HG03139 (cell line): ENCODE results near the gene ARID5A.
"Not testable (repeated sequence)": the region's sequence is repeated elsewhere in the genome, so short reads cannot be mapped to it uniquely, and the experiment has no call there.

Source experiments
- ATAC-seq: cut with Tn5 transposase; IDR thresholded peaks from one replicate; pipeline ENCODE4 v1.9.1; 2021; ENCODE audit not compliant: unreplicated experiment

Gene ARID5A, protein sequence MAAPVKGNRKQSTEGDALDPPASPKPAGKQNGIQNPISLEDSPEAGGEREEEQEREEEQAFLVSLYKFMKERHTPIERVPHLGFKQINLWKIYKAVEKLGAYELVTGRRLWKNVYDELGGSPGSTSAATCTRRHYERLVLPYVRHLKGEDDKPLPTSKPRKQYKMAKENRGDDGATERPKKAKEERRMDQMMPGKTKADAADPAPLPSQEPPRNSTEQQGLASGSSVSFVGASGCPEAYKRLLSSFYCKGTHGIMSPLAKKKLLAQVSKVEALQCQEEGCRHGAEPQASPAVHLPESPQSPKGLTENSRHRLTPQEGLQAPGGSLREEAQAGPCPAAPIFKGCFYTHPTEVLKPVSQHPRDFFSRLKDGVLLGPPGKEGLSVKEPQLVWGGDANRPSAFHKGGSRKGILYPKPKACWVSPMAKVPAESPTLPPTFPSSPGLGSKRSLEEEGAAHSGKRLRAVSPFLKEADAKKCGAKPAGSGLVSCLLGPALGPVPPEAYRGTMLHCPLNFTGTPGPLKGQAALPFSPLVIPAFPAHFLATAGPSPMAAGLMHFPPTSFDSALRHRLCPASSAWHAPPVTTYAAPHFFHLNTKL

DNA sequence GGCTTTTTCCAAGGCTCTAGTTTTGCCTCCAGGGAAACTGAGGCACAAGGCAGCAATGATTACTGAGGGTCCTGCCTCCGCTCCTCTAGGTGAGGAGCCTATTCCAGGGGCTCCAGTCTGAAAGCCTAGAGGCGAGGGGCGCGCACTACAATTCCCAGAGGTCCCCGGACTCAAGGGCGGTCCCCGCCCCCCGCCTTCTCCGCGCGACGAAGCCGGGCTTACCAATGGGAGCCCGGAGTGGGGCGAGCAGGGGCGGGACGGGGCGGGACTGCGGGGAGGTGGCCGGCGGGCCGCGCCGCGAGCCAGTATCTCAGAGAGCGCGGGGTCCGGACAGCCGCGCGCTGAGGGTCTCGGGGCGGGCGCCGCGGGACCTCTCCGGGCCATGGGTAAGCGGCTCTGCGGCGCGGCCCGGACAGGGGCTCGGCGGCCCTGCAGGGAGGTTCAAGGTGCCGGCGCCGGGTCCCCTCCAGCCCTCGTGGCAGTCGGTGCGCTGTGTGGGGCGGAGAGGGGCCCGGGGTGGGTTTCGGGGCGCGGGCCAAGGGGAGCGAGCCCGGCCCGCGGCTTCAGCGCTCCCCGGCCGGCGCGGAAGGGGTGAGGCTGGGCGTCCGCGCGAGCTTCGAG lies at the start of gene ARID5A:
Gene ARID5A (plus strand): TSS at position 308 of the 621 bp plus-strand sequence. CDS start 75 bp downstream, at position 383.
- ATAC-seq: peak; percentile 45

DNA sequence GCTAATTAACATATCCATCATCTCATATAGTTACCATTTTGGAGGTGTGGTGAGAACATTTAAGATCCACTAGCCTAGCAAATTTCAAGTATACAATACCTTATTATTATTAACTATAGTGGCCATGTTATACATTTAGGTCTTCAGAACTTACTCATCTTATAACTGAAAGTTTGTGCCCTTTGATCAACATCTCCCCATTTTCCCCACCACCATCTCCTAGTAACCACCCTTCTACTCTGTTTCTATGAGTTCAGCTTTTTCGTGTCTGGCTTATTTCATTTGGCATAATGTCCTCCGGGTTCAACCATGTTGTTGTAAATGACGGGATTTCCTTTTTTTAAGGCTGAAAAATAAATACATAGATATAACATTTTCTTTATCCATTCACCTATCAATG lies 47.3 kb upstream of the ARID5A start:
- no peak for ATAC-seq

DNA sequence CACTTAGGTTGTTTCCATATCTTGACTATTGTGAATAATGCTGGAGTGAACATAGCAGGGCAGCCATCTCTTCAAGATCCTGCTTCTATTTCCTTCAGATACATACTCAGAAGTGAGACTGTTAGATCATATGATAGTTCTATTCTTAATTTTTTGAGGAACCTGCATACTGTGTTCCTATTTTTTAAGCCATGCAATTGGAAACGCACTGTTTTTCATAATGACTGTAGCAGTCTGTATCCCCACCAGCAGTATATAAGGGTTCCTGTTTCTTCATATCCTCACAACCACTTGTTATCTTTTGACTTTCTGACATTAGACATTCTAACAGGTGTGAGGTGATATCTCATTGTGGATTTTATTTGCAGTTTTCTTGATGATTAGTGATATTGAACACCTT lies 46.9 kb upstream of the ARID5A start:
- no peak for ATAC-seq

DNA sequence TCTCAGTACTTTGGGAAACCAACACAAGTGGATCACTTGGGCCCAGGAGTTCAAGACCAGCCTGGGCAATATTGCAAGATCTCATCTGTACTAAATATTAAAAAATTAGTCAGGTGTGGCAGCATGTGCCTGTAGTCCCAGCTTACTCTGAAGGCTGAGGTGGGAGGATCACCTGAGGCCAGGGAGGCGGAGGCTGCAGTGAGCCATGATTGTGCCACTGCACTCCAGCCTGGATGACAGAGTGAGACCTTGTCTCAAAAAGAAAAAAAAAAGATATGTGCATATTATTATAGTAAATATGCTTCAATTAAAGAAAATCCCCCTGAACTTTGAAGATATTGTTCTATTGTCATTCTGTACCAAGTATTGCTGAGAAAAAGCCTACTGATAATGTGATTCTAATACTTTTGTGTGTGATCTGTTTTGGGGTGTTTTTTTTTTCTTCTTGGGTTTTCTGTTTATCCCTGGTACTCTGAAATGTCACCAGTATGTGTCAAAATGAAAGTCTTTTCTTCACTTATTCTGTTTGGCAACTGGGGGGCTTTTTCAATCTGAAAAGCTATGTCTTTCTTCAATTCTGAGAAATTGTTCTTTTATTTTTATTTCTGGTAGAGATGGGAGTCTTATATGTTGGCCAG lies 44.6 kb upstream of the ARID5A start:
- ATAC-seq: no peak

DNA sequence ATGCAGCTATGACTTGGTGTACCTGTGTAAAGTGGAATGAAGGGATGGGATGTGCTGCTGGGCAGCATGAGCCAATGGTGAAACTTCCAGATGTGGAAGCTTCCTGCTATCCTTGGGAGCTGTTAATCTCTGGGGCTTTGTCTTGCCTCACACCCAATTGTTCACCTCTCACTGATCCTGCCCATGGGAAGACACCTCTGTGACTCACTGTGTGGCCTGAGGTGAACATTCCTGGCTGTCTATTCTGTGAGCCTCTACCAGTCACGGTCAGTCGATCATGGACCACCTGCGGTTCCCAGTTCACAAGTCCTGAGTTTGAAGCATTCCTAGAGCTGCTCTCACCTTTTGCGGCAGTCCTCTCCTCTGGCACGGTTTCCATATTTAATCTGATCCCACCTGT lies 43.5 kb upstream of the ARID5A start:
- no peak for ATAC-seq

DNA sequence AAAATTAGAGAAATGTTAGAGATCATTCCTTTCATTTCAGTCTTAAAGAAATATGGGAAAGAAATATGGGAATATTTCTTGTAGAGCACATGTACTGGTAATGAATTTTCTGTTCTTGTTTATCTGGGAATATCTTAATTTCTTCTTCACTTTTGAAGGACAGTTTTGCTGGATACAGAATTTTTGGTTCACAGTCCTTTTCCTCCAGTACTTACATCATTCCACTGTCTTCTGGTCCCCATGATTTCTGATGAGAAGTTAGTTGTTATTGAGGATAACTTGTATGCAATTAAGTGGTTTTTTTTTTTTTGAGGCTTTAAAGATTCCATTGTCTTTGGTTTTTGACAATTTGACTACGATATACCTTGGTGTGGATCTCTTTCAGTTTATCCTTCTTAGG lies 42.4 kb upstream of the ARID5A start:
- ATAC-seq: no peak

DNA sequence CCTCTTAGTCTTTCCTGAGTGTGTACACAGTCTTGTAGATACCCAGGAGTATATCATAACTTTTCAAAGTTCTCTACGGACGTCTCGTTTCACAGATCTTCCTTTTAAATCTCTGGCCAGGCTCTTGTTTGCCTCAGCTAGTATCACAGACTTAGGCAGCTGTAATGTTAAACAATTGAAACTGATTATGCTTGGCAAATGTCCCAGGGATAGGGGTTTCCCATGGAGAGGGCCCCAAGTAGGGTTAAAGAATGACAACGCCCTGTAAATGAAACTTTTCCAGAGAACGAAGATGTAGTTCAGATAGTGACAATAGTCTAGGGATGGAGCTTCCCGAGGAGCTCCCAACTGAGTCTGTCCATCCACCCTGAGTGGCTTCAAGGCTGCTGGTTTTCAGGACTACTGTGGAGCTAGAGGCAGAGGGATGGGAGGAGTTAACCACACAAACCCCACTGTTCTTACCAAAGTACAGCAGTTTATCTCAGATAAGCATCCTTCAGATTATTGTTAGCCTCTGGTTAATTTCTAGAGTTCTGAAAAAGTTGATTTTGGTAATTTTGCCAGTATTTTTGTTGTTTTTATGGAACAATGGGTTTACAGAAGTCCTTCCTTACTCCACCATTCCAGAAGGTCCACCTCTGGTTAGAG lies 40.4 kb upstream of the ARID5A start:
- ATAC-seq: no peak

DNA sequence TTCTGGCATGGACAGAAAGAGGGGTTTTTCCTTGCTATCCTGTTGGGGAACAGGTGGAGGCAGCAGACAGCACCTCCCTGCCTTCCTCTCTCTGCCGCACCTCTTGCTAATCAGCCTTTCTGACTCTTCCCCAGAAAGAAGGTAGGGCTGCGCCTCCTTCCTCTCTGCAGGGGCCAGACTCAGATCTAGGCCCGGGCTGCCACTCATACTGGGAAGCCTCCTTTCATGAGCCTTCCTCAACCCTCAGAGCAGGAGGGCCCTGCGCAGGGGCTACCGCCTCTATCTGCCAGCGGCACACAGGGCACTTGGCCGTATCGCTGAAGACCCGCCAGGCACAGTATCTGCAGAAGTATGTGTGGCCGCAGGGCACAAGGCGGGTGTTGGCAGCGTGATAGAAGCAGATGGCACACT lies 38.5 kb upstream of the ARID5A start:
- no peak for ATAC-seq

DNA sequence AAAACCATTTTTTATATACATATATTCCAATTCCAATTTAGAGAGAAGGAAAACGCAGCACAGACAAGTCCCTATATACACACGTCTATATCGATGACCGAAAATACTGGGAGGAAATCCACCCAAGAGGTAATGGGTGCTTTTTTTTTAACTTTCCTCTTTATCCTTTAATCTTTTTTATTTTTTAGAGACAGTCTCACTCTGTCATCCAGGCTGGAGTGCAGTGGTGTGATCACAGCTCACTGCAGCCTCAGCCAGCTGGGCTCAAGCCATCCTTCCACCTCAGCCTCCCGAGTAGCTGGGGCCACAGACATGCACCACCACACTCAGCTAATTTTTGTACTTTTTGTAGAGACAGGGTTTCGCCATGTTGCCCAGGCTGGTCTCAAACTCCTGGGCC lies 37.9 kb upstream of the ARID5A start:
- ATAC-seq: not testable (repeated sequence)

DNA sequence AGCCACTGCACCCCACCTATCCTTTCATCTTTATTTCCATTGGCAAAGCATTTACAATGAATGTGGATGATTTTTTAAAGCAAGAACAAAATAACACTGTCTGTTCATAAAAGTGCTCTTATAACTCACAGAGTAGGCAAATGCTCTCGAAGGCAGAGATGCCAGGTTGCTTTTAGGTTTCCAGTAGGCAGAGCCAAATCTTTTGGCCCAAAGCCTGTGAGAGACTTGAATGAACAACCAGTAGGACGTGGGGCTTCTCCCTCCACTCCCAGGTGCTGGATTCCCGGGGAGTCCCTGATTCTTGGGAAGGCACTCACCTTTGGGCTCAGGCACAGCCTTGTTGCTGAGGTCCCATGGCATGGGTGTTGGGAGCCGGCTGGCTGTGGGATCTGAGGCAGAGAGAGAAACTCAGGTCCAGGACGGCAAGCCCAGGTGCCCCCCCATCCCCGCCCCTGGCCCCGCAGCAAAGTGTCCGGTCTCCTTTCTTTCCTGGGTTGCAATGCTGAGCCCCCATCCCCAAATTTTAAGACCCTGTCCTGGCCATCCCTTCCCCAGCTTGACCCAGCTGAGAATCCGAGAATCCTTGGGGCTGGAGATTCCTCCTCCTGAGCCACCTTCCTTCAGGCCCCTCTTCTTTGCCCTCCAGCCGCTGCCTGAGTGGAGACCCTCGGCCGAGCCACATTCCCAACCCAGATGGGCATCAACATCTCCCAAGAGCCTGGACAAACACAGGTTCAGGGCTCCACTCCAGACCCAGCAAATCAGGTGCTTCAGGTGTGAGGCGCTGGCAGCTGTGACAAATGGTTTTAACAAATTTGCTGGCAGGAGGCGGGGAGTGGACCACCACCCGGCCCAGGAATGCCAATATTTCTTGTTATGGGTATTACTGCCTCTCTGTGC lies 37.2 kb upstream of the ARID5A start:
- no peak for ATAC-seq

DNA sequence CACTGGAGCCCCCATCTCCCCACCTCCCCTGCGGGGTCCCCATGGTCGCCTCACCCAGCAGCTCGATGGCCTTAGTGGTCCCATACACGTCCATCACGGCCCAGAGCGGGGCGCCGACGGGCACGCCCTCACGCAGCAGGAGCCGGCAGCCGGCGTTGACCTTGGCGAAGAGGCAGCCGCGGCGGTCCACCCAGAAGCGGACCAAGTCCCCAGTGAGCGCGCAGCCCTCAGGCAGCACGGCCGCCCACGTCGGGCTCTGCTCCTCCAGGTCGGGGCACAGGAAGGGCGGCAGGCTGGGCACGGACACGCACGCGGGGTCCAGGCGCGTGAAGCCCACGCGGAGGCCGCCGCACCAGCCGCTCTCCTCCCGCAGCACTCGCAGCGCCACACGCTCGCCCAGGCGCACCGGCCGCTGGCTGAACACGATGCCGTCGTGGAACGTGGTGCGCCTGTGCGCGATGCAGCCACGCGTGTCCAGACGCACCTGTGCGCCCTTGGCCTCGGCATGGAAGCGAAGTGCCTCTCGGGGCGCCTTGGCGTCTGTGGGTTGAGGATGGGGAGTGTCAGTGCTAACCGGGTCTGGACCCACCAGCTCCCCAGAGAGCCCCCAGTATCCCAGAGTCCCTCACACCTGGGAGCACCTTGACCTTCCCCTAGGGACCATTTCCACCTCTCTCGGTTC lies 36.0 kb upstream of the ARID5A start:
- no peak for ATAC-seq

DNA sequence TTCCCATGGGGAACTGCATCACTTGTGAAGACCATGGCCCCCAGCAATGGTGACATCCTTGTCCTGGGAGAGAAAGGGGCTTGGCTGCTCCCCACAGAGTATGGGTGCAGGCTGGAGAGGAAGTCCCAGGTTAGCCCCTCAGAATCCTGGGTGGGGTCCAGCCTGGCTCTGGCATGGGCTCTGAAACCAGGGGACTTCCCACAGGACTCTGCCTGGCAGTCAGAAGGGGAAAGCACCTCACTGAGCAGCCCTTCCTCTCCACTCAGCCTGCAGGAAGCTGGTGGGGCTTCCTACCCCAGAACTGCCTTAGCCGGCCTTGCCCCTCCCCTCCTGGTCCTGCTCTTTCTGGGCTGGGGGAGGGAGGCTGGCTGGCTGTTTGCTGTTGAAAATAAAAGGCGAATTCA lies 35.1 kb upstream of the ARID5A start:
- ATAC-seq: peak; percentile 42

DNA sequence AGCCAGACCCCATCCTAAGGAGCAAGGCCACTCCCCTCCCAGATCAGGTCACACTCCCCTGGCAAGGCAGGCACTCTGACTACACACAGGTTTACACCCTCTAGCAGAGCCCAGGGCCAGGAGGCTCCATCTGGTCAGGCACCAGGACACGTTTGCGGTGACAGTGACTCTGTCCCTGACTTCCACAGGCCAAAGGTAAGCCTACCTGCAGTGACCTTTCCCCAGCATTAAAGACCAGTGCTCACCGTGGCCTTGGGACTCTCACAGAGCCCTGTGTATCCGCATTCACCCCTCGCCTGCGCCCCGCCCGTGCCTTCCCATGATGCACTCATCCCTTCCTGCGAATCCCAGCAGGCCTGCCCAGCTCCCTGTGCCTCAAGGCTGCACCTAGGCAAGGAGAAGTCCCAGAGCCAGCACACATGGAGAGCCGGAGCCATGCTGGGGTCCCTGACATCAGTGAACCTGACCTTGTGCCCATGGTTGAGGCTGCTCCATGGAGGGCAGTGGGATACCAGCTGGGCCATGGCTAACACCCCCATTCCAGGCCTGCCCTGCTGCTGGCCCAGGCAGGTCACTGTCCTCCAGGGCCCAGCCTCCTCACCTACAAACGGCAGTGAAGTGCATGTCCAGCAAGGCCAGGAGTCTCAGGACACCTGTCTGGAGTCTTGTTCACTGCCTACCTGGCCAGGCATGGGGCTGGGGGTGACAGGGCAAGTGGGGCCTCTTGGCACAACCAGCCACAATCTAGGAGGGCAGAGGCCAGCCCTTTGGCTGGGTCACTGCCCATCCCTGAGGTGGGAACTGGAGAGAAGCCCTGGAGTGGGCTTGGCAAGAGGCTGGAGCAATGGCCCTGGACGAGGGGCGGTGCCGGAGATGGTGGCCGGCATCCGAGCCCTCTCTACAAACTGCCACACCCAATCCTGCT lies 34.4 kb upstream of the ARID5A start:
- no peak for ATAC-seq

DNA sequence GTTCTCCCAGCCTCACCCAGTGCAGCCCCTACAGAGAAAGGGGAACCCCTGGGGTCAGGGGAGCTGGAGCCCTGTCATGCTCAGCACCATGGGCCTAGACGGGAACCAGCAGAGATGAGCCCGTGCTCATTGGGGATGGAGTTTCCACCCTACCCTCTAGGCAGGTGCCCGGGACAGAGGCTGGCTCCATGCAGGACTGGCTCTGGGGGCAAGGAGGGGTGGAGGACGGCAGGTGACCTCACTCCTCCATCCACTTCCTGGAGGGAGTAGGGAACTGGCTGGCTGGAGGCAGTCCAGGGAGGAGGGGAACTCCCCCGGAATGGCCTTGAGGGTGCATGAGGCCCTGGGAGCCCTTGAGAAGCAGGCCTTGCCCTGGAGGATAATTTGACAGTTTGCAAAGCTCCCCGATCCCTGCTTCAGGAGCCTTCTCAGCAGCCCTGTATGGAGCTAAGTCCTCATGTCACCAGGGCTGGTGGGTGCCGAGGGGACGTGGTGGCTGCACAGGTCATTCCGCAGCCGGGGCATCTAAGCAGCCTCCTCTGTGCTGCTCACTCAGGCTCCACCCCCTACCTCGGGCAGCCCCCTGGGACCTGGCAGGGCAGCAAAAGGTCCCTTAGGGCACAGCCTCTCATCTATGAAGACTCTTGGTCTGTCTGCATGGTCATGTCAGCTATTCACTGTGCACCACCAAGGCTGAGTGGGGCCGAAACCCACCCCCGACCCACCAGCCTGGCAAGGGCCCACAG lies 33.5 kb upstream of the ARID5A start:
- no peak for ATAC-seq

DNA sequence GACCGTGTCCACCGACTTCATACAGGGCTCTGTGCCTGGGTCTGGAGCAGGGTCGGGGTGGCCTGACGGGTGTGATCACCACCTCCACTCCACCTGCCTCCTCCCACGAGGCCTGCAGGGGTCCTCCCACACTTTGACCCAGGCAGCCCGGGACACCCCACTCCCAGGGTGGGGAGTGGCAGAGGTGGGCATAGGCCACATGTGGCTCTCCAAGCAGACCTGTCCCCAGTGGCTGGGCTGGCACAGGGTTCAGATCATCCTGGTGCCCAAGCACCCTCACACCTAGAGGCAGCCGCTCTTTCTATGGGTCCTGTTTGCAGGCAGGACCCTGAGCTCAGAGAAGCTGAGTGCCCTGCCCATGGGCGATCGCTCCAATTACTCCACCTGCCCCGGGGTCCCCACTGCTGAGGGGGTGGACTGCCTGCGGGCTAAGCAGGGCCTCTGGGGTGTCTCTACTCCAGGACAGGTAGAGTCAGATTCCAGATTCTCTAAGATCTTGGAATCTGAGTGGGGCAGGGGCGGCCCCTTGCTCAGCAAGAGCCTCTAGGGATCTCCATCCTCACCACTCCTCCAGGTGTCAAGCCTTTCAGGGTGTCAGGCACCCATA lies 32.8 kb upstream of the ARID5A start:
- ATAC-seq: no peak

DNA sequence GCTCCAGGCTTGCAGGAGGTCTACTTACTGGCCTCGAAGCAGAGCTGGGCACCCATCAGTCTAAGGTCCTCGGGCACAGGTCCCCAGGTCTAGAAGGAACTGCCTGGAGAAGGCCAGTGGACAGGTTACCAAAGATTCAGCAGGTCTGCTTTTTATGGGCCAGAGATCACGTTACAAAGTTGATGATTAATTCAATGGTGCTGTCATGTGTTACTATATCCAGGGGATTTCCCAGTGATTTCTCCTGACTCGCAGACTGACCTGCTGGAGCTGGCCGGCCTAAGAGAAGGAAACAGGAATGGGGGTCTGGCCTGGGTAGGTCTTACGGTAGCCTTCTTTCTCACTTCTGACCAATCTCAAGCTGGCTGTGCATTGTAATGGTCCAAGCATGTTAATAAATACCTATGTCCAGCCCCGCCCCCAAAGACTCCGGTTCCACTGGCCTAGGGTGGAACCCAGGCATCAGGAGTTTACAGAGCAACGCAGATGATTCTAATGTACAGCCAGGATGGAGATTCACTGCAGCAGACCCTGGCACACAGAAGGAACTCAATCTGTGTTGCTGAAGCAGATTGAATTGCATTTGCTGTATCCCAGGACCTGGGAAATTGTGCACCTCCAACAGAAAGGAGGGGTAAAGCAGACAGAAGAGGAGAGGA lies 31.2 kb upstream of the ARID5A start, which contains the start of gene NEURL3:
Gene NEURL3 (minus strand): TSS at position 127 of the 659 bp plus-strand sequence. CDS start 71 bp downstream, at position 56.
- no peak for ATAC-seq
